ENCODE measurements around the gene FLT3. TPM values are rescaled to one million over a fixed set of nuclear protein-coding genes. Genes with fewer than 3 reads are reported as not detected.
"Not testable (repeated sequence)": the region's sequence is repeated elsewhere in the genome, so short reads cannot be mapped to it uniquely, and the experiment has no call there.

The FLT3 gene
- total RNA-seq (0.39 TPM), polyA plus RNA-seq (not detected)

- Mint-ChIP-seq H3K4me3 (peak within 1 kb of the TSS; percentile 49 to 78 (median 68)), H3K9me3 (peaks cover 0 to 2% (median 0%) of the 10 kb centered on the region in 7 donors), H3K27ac (no peak within 1 kb of the TSS), H3K27me3 (peaks cover 77% of the 10 kb centered on the region), H3K4me1 (peaks cover 3 to 9% (median 5%) of the 10 kb centered on the region in 4 donors), H3K36me3 (no peaks in the 10 kb centered on the region)
- peaks cover 13% of the 10 kb centered on the region for H3K4me1 ChIP-seq (ENCODE audit: control insufficient read depth, insufficient read depth, low read length, poor library complexity, severe bottlenecking)
- peaks cover 44% of the 10 kb centered on the region for H3K27me3 ChIP-seq (ENCODE audit: control insufficient read depth, insufficient read depth, low read length)
- DNase-seq, result peak in 2 of 3 donors; percentile 4 to 45
- no peaks in the 10 kb centered on the region for H3K36me3 ChIP-seq (ENCODE audit: control insufficient read depth, insufficient read depth, low read length)
- H3K4me3 ChIP-seq (ENCODE audit: low read depth, low read length), result no peak within 1 kb of the TSS
- peak; percentile 50 to 60 for ATAC-seq (ENCODE audit: low read depth in 2 of 2)
- no peak within 1 kb of the TSS for H3K27ac ChIP-seq (ENCODE audit: insufficient read depth, low read length, poor library complexity, severe bottlenecking)
- peaks cover 0 to 2% of the 10 kb centered on the region in 2 experiments for H3K9me3 ChIP-seq (ENCODE audit: control insufficient read depth in 2 of 2, low read length in 2 of 2)
Observed at GRCh38 chr13:28100150-28101121, at the start of gene FLT3. Gene FLT3 (minus strand): TSS chr13:28100576. CDS start chr13:28100510, 66 bp downstream.

- H3K4me1 ChIP-seq (ENCODE audit: control insufficient read depth, insufficient read depth, low read length, poor library complexity, severe bottlenecking), result peaks cover 22% of the 10 kb centered on the region
- Mint-ChIP-seq H3K4me1 (peaks cover 41 to 80% (median 62%) of the 10 kb centered on the region in 4 donors), H3K9me3 (peaks cover 0 to 1% (median 0%) of the 10 kb centered on the region in 7 donors), H3K4me3 (no peak overlapping the region), H3K36me3 (peaks cover 7% of the 10 kb centered on the region), H3K27ac (no peak overlapping the region), H3K27me3 (no peaks in the 10 kb centered on the region)
- H3K36me3 ChIP-seq (ENCODE audit: control insufficient read depth, insufficient read depth, low read length), result peaks cover 8% of the 10 kb centered on the region
- H3K27ac ChIP-seq (ENCODE audit: insufficient read depth, low read length, poor library complexity, severe bottlenecking), result no peak overlapping the region
- H3K27me3 ChIP-seq (ENCODE audit: control insufficient read depth, insufficient read depth, low read length), result no peaks in the 10 kb centered on the region
- no peak overlapping the region for H3K4me3 ChIP-seq (ENCODE audit: low read depth, low read length)
- no peak for ATAC-seq (ENCODE audit: low read depth in 2 of 2)
- H3K9me3 ChIP-seq (ENCODE audit: control insufficient read depth in 2 of 2, low read length in 2 of 2), result no peaks in the 10 kb centered on the region
- no peak for DNase-seq
Observed at GRCh38 chr13:28147495-28147894, 47.1 kb upstream of the FLT3 start.

GRCh38 chr13:28145049-28145448, 44.7 kb upstream of the FLT3 start:
- peak overlapping the region in 1 of 4 donors; percentile 12 for H3K4me3 Mint-ChIP-seq
- Histone ChIP-seq H3K36me3 (ENCODE audit: control insufficient read depth, insufficient read depth, low read length) (peaks cover 8% of the 10 kb centered on the region), H3K27ac (ENCODE audit: insufficient read depth, low read length, poor library complexity, severe bottlenecking) (no peak overlapping the region), H3K4me1 (ENCODE audit: control insufficient read depth, insufficient read depth, low read length, poor library complexity, severe bottlenecking) (peaks cover 46% of the 10 kb centered on the region), H3K27me3 (ENCODE audit: control insufficient read depth, insufficient read depth, low read length) (no peaks in the 10 kb centered on the region), H3K9me3 (ENCODE audit: control insufficient read depth in 2 of 2, low read length in 2 of 2) (no peaks in the 10 kb centered on the region), H3K4me3 (ENCODE audit: low read depth, low read length) (no peak overlapping the region)
- peaks cover 0 to 1% (median 0%) of the 10 kb centered on the region in 7 donors for H3K9me3 Mint-ChIP-seq
- peaks cover 3% of the 10 kb centered on the region for H3K36me3 Mint-ChIP-seq
- peaks cover 46 to 87% (median 69%) of the 10 kb centered on the region in 4 donors for H3K4me1 Mint-ChIP-seq
- H3K27me3 Mint-ChIP-seq, result no peaks in the 10 kb centered on the region
- no peak for DNase-seq
- no peak for ATAC-seq (ENCODE audit: low read depth in 2 of 2)
- H3K27ac Mint-ChIP-seq, result peak overlapping the region in 1 of 3 donors; percentile 56

- not testable (repeated sequence) for H3K9me3 ChIP-seq (ENCODE audit: control insufficient read depth in 2 of 2, low read length in 2 of 2); H3K36me3 ChIP-seq (ENCODE audit: control insufficient read depth, insufficient read depth, low read length); DNase-seq; H3K27me3 ChIP-seq (ENCODE audit: control insufficient read depth, insufficient read depth, low read length); H3K27ac ChIP-seq (ENCODE audit: insufficient read depth, low read length, poor library complexity, severe bottlenecking); H3K27me3 Mint-ChIP-seq; H3K36me3 Mint-ChIP-seq; H3K9me3 Mint-ChIP-seq; ATAC-seq (ENCODE audit: low read depth in 2 of 2)
- H3K4me3 ChIP-seq (ENCODE audit: low read depth, low read length), result peak overlapping the region; percentile 51
- peaks cover 43 to 81% (median 58%) of the 10 kb centered on the region in 4 donors for H3K4me1 Mint-ChIP-seq
- H3K27ac Mint-ChIP-seq, result peak overlapping the region; percentile 12 to 69 (median 23)
- peak overlapping the region; percentile 83 to 93 (median 88) for H3K4me3 Mint-ChIP-seq
- H3K4me1 ChIP-seq (ENCODE audit: control insufficient read depth, insufficient read depth, low read length, poor library complexity, severe bottlenecking), result peaks cover 50% of the 10 kb centered on the region
Observed at GRCh38 chr13:28141542-28141941, 41.2 kb upstream of the FLT3 start.

GRCh38 chr13:28140433-28141125, 40.2 kb upstream of the FLT3 start:
- ATAC-seq (ENCODE audit: low read depth in 2 of 2) (no peak), DNase-seq (no peak)
- Mint-ChIP-seq H3K4me1 (peaks cover 41 to 79% (median 57%) of the 10 kb centered on the region in 4 donors), H3K4me3 (peak overlapping the region; percentile 74 to 93 (median 92)), H3K36me3 (peaks cover 3% of the 10 kb centered on the region), H3K9me3 (peaks cover 0 to 1% (median 0%) of the 10 kb centered on the region in 7 donors), H3K27ac (peak overlapping the region; percentile 96 to 97 (median 96)), H3K27me3 (peaks cover 7% of the 10 kb centered on the region)
- no peaks in the 10 kb centered on the region for H3K9me3 ChIP-seq (ENCODE audit: control insufficient read depth in 2 of 2, low read length in 2 of 2)
- peaks cover 3% of the 10 kb centered on the region for H3K36me3 ChIP-seq (ENCODE audit: control insufficient read depth, insufficient read depth, low read length)
- H3K27me3 ChIP-seq (ENCODE audit: control insufficient read depth, insufficient read depth, low read length), result no peaks in the 10 kb centered on the region
- H3K27ac ChIP-seq (ENCODE audit: insufficient read depth, low read length, poor library complexity, severe bottlenecking), result no peak overlapping the region
- peak overlapping the region; percentile 94 for H3K4me3 ChIP-seq (ENCODE audit: low read depth, low read length)
- peaks cover 41% of the 10 kb centered on the region for H3K4me1 ChIP-seq (ENCODE audit: control insufficient read depth, insufficient read depth, low read length, poor library complexity, severe bottlenecking)

GRCh38 chr13:28138756-28139470, 38.5 kb upstream of the FLT3 start:
- DNase-seq (peak; percentile 81 to 94 (median 88)), ATAC-seq (ENCODE audit: low read depth in 2 of 2) (peak; percentile 66 to 72)
- peak overlapping the region; percentile 96 to 97 (median 96) for H3K27ac Mint-ChIP-seq

More at GRCh38 chr13:28138756-28139470, 38.5 kb upstream of the FLT3 start:
- Histone ChIP-seq H3K27ac (ENCODE audit: insufficient read depth, low read length, poor library complexity, severe bottlenecking) (peak overlapping the region; percentile 97), H3K27me3 (ENCODE audit: control insufficient read depth, insufficient read depth, low read length) (no peaks in the 10 kb centered on the region), H3K36me3 (ENCODE audit: control insufficient read depth, insufficient read depth, low read length) (no peaks in the 10 kb centered on the region), H3K4me3 (ENCODE audit: low read depth, low read length) (peak overlapping the region; percentile 94), H3K4me1 (ENCODE audit: control insufficient read depth, insufficient read depth, low read length, poor library complexity, severe bottlenecking) (peaks cover 41% of the 10 kb centered on the region), H3K9me3 (ENCODE audit: control insufficient read depth in 2 of 2, low read length in 2 of 2) (no peaks in the 10 kb centered on the region)
- Mint-ChIP-seq H3K9me3 (peaks cover 0 to 1% (median 0%) of the 10 kb centered on the region in 7 donors), H3K4me1 (peaks cover 39 to 71% (median 51%) of the 10 kb centered on the region in 4 donors), H3K27me3 (peaks cover 7% of the 10 kb centered on the region), H3K4me3 (peak overlapping the region; percentile 91 to 100 (median 93)), H3K36me3 (peaks cover 3% of the 10 kb centered on the region)
